Erythroblast (primary cell): ENCODE measurements around the gene LAMTOR5.

Source experiments
- DNase-seq, 2 experiments: peaks; one replicate each; lab custom pipeline; 2025; lab: John Stamatoyannopoulos, UW
- GATA1 ChIP-seq: IDR thresholded peaks from 2 replicates; pipeline ENCODE4 v1.6.1; 2011; ENCODE audit warnings: low read depth, mild to moderate bottlenecking, control low read depth, low read length, moderate library complexity
- POLR2A ChIP-seq: IDR thresholded peaks from 2 replicates; pipeline ENCODE4 v1.6.1; 2011; ENCODE audit warnings: mild to moderate bottlenecking, low read length

Gene LAMTOR5

GRCh38 chr1:110387048-110387754 is 20.3 kb downstream of the LAMTOR5 start:
- no peak for DNase-seq
- TF ChIP-seq POLR2A (no peak), GATA1 (no peak)

- TF ChIP-seq GATA1 (no peak), POLR2A (no peak)
- DNase-seq, result no peak
Observed at GRCh38 chr1:110385369-110385768, 22.1 kb downstream of the LAMTOR5 start.

GRCh38 chr1:110384581-110385321 is 22.7 kb downstream of the LAMTOR5 start:
- no peak for TF ChIP-seq POLR2A
- no peak for TF ChIP-seq GATA1
- no peak for DNase-seq

- TF ChIP-seq POLR2A (no peak), GATA1 (no peak)
- peak; percentile 40 to 44 for DNase-seq
Observed at GRCh38 chr1:110383251-110383990, 24.1 kb downstream of the LAMTOR5 start.

GRCh38 chr1:110380672-110381283 is 26.7 kb downstream of the LAMTOR5 start:
- no peak for DNase-seq
- TF ChIP-seq GATA1 (no peak), POLR2A (no peak)

GRCh38 chr1:110375490-110375889 is 32.0 kb downstream of the LAMTOR5 start:
- no peak for DNase-seq
- TF ChIP-seq GATA1 (no peak), POLR2A (no peak)

GRCh38 chr1:110370827-110371226 is 36.7 kb downstream of the LAMTOR5 start:
- peak in 1 of 2 experiments; percentile 53 for DNase-seq
- TF ChIP-seq GATA1 (no peak), POLR2A (no peak)

- TF ChIP-seq POLR2A (no peak), GATA1 (no peak)
- DNase-seq, result peak; percentile 4 to 67
Observed at GRCh38 chr1:110364221-110364620, 43.3 kb downstream of the LAMTOR5 start.

- no peak for TF ChIP-seq GATA1
- no peak for DNase-seq
Observed at GRCh38 chr1:110361856-110362255, 45.6 kb downstream of the LAMTOR5 start.

- DNase-seq, result no peak
- no peak for TF ChIP-seq POLR2A
- no peak for TF ChIP-seq GATA1
Observed at GRCh38 chr1:110360431-110360830, 47.1 kb downstream of the LAMTOR5 start.

GRCh38 chr1:110356379-110356778 is 51.1 kb downstream of the LAMTOR5 start:
- no peak for DNase-seq
- TF ChIP-seq POLR2A (no peak), GATA1 (no peak)

- TF ChIP-seq GATA1 (no peak), POLR2A (no peak)
- no peak for DNase-seq
Observed at GRCh38 chr1:110355321-110355720, 52.2 kb downstream of the LAMTOR5 start.
